ENCODE data around the gene ERN2. TPM values are rescaled to one million over a fixed set of nuclear protein-coding genes. Genes with fewer than 3 reads are reported as not detected.

The ERN2 gene
- total RNA-seq, 1 donor from 2014 or later: not detected

DNA sequence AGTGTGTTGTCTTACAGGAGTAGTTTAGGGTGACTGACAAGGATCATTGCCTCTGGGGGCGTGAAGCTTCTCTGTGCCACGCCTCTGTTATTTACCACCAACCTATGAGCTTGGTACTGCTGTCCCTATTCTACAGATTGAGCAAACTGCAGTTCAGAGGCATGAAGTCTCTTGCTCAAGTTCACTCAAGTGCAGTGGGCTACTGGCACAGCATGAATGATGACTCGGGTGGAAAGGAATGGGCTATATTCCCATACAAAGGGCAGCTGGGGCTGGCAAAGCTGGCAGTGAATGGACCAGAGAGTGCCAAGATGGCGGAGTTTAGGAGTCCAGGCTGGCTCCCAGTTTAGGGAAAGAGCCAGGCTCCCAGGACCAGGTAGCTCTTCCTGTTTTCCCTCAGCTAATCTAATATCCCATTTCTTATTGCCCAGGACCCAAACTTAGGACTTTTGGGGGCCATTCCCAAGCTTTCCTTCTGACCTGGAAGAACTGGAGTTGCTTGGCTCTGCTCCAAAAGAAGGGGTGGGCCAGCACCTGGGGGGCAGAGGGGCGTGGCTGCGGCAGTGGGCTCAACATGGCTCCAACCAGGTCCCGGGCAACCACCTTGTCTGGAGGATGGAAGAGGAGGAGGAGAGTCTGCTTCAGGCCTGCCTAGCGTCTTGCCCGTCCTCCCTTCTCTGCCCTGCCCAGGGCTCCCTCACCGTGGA is 21.4 kb downstream of the ERN2 start:
- peaks cover 5% of the 10 kb centered on the region for H3K4me1 ChIP-seq
- H3K9me3 ChIP-seq: no peaks in the 10 kb centered on the region
- no peak overlapping the region for H3K27ac ChIP-seq
- intact Hi-C loops (cut with DNase I): no loop called here
- DNase-seq (ENCODE audit: extremely low spot score in 2 of 2): no peak
- peaks cover 0 to 45% of the 10 kb centered on the region in 2 donors for H3K36me3 ChIP-seq
- H3K27me3 ChIP-seq: no peaks in the 10 kb centered on the region
- TF ChIP-seq POLR2AphosphoS5 (IDR thresholded peaks at IDR 0.05; ENCODE audit: insufficient read depth in 1 of 2, low read depth in 1 of 2) (no peak), POLR2A (IDR thresholded peaks at IDR 0.05) (no peak)
- TF ChIP-seq, protein P1, sequence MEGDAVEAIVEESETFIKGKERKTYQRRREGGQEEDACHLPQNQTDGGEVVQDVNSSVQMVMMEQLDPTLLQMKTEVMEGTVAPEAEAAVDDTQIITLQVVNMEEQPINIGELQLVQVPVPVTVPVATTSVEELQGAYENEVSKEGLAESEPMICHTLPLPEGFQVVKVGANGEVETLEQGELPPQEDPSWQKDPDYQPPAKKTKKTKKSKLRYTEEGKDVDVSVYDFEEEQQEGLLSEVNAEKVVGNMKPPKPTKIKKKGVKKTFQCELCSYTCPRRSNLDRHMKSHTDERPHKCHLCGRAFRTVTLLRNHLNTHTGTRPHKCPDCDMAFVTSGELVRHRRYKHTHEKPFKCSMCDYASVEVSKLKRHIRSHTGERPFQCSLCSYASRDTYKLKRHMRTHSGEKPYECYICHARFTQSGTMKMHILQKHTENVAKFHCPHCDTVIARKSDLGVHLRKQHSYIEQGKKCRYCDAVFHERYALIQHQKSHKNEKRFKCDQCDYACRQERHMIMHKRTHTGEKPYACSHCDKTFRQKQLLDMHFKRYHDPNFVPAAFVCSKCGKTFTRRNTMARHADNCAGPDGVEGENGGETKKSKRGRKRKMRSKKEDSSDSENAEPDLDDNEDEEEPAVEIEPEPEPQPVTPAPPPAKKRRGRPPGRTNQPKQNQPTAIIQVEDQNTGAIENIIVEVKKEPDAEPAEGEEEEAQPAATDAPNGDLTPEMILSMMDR (IDR thresholded peaks at IDR 0.05): no peak
- H3K4me3 ChIP-seq: no peak overlapping the region

DNA sequence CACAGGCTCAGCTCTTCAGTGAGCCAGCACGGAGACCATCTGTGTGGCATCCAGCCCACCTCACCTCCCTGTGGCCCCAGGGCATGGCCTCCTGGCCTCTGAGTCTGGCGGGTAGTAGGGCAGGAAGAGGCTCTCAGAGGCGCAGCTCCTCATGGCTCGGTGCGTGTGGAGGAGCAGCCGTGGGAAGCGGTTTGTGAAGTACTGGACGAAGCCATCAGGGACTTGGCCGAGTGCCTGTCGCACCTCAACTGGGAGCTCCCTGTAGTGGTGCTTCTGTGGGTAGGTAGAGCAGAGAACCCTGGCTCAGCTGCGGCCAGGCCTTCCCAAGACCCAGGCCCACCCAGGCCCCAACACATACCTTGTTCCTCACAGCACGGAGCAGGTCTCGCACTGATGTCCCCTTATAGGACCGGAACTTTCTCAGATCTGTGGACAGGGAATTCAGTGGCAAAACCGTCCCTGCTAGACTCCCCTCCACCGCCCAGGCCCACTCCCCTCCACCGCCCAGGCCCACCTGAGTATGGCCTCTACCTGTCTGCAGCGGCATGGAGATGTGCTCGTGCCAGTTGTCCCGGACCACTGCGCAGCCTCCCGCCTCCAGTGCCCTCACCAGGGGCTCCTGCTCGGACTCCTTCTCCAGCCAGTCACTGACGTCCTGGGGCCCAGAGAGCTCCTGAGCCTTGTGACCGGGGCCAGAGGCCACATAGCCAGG is 22.1 kb downstream of the ERN2 start:
- peaks cover 5% of the 10 kb centered on the region for H3K4me1 ChIP-seq
- no peak for DNase-seq (ENCODE audit: extremely low spot score in 2 of 2)
- H3K27ac ChIP-seq: no peak overlapping the region
- intact Hi-C loops (cut with DNase I): no loop called here
- no peaks in the 10 kb centered on the region for H3K9me3 ChIP-seq
- peaks cover 0 to 45% of the 10 kb centered on the region in 2 donors for H3K36me3 ChIP-seq
- no peak for TF ChIP-seq POLR2AphosphoS5 (IDR thresholded peaks at IDR 0.05; ENCODE audit: insufficient read depth in 1 of 2, low read depth in 1 of 2)
- no peak for TF ChIP-seq POLR2A (IDR thresholded peaks at IDR 0.05)
- TF ChIP-seq, protein P1 (IDR thresholded peaks at IDR 0.05): no peak
- no peaks in the 10 kb centered on the region for H3K27me3 ChIP-seq
- H3K4me3 ChIP-seq: no peak overlapping the region

DNA sequence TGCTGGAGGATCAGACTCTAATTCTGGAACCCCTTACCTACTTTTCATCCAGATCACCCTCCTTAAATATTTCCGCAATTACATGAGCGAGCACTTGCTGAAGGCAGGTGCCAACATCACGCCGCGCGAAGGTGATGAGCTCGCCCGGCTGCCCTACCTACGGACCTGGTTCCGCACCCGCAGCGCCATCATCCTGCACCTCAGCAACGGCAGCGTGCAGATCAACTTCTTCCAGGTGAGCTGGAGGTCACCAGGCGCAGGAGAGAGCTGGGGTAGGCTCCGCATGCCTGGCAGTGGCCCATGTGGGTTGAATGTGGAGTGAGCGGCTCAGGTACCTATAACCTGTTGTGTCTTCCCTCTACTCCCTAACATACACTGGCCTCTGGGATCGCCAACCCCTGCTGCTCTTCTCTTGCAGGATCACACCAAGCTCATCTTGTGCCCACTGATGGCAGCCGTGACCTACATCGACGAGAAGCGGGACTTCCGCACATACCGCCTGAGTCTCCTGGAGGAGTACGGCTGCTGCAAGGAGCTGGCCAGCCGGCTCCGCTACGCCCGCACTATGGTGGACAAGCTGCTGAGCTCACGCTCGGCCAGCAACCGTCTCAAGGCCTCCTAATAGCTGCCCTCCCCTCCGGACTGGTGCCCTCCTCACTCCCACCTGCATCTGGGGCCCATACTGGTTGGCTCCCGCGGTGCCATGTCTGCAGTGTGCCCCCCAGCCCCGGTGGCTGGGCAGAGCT is 23.4 kb downstream of the ERN2 start:
- DNase-seq (ENCODE audit: extremely low spot score in 2 of 2): no peak
- Histone ChIP-seq H3K4me1 (no peaks in the 10 kb centered on the region), H3K27ac (no peak overlapping the region), H3K4me3 (no peak overlapping the region), H3K36me3 (peaks cover 0 to 46% of the 10 kb centered on the region in 2 donors), H3K27me3 (no peaks in the 10 kb centered on the region), H3K9me3 (no peaks in the 10 kb centered on the region)
- TF ChIP-seq POLR2AphosphoS5 (IDR thresholded peaks at IDR 0.05; ENCODE audit: insufficient read depth in 1 of 2, low read depth in 1 of 2) (no peak), POLR2A (IDR thresholded peaks at IDR 0.05) (no peak)
- TF ChIP-seq, protein P1 (IDR thresholded peaks at IDR 0.05): no peak
- intact Hi-C loops (cut with DNase I): no loop called here

DNA sequence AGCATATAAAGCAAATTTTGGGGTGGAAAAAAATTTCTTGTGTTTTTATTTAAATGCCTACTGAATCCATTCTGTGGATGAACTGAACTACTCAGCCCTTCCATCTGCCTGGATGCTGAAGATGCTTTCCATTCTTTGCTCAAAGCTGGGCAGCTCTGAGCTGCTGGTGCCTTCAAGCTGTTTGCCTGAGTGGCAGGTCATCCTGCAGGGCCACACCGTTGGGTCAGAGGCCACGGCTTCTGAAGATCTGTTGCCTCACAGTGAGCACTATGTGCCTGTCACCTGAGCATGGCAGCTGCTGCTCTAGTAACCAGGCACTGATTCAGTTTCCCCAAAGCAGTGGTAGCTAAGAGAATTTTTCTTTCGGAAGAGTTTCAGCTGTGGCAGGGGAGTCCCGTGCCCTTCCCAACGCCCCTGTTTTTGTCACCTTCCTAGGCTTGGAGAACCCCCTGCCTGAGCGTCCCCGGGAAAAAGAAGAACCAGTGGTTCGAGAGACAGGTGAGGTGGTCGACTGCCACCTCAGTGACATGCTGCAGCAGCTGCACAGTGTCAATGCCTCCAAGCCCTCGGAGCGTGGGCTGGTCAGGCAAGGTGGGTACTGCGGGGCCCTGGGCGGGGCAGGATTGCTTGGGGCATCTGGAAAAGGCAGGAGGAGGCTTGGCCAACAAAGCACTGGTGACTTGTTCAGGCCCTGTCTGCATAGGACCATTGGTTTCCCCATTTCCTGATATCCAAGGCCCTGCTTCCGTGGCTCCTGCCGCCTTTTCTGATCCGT is 25.8 kb downstream of the ERN2 start:
- TF ChIP-seq POLR2AphosphoS5 (IDR thresholded peaks at IDR 0.05; ENCODE audit: insufficient read depth in 1 of 2, low read depth in 1 of 2) (no peak), POLR2A (IDR thresholded peaks at IDR 0.05) (no peak)
- TF ChIP-seq, protein P1 (IDR thresholded peaks at IDR 0.05): no peak
- peaks cover 0 to 58% of the 10 kb centered on the region in 2 donors for H3K36me3 ChIP-seq

More for the DNA sequence above, 25.8 kb downstream of the ERN2 start:
- Histone ChIP-seq H3K4me1 (no peaks in the 10 kb centered on the region), H3K4me3 (no peak overlapping the region), H3K27ac (no peak overlapping the region), H3K9me3 (no peaks in the 10 kb centered on the region), H3K27me3 (no peaks in the 10 kb centered on the region)
- intact Hi-C loops (cut with DNase I): no loop called here
- no peak for DNase-seq (ENCODE audit: extremely low spot score in 2 of 2)

Data from vagina (tissue), 2 donors.